Upper lobe of right lung (tissue), 1 donor: ENCODE data around the gene CPSF6. TPM values are rescaled to one million over a fixed set of nuclear protein-coding genes. Genes with fewer than 3 reads are reported as not detected.

Source experiments
- ATAC-seq: fragments of 200-7000 bp; cut with Tn5 transposase; one replicate; pipeline ENCODE4 v1.9.1; 2020; ENCODE audit warnings: mild to moderate bottlenecking, moderate library complexity
- DNase-seq: peaks from one replicate; pipeline ENCODE4 v3.0.0-alpha.2; 2020
- H3K27ac ChIP-seq: fragments of 200-600 bp; one replicate; pipeline ENCODE4 v1.8.0; 2022
- H3K27me3 ChIP-seq: fragments of 200-600 bp; one replicate; pipeline ENCODE4 v1.8.0; 2022; ENCODE audit warnings: mild to moderate bottlenecking
- H3K36me3 ChIP-seq: fragments of 200-600 bp; one replicate; pipeline ENCODE4 v1.8.0; 2022
- H3K4me1 ChIP-seq: fragments of 200-600 bp; one replicate; pipeline ENCODE4 v1.8.0; 2022
- H3K4me3 ChIP-seq: fragments of 200-600 bp; one replicate; pipeline ENCODE4 v1.8.0; 2022; ENCODE audit warnings: mild to moderate bottlenecking
- H3K9me3 ChIP-seq: fragments of 200-600 bp; one replicate; pipeline ENCODE4 v1.8.0; 2022
- intact Hi-C: fragments of 100-400 bp; cut with DNase I; formaldehyde crosslinking; loops from one replicate; pipeline ENCODE4 v1.11.0; 2022
- total RNA-seq: library from RNA; stranded (reverse); fragmentation: NEBNext Ultra II Directional; extraction: Animal tissue kit (Norgen Biotek cat#: 25700); gene quantifications from one replicate; pipeline ENCODE4 v1.2.1, GENCODE V29; 2021
- TF ChIP-seq, protein P1 (sequence below): fragments of 200-600 bp; IDR thresholded peaks from one replicate; pipeline ENCODE4 v1.8.0; 2022; ENCODE audit warnings: antibody characterized with exemption
- donor health status: DM: no; HTN: yes; CAD: no; lungs with severe emphysema.

The CPSF6 gene
- total RNA-seq, 1 donor from 2014 or later: 53.4 TPM

DNA sequence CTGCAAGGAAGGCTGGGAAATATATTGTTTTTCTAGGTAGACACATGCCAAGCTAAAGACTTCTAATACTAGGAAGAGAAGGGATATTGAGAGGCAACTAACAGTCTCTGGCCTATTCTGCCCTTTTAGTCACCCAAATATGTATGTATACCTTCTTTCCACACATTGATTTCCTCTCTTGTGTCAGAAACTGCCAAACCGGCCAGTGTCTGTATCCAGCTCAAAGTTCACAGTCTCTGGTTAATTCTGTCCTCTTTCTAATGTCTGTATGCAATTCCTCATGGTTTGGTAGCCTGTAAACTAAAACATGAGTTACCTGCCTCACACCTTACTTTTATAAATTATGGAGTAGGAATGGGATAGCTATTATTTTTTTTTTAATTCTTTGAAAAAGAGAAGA lies 25.2 kb upstream of the CPSF6 start:
- Histone ChIP-seq H3K4me3 (no peak overlapping the region), H3K4me1 (no peaks in the 10 kb centered on the region), H3K27me3 (no peaks in the 10 kb centered on the region), H3K27ac (no peak overlapping the region), H3K36me3 (no peaks in the 10 kb centered on the region), H3K9me3 (no peaks in the 10 kb centered on the region)
- TF ChIP-seq, protein P1, sequence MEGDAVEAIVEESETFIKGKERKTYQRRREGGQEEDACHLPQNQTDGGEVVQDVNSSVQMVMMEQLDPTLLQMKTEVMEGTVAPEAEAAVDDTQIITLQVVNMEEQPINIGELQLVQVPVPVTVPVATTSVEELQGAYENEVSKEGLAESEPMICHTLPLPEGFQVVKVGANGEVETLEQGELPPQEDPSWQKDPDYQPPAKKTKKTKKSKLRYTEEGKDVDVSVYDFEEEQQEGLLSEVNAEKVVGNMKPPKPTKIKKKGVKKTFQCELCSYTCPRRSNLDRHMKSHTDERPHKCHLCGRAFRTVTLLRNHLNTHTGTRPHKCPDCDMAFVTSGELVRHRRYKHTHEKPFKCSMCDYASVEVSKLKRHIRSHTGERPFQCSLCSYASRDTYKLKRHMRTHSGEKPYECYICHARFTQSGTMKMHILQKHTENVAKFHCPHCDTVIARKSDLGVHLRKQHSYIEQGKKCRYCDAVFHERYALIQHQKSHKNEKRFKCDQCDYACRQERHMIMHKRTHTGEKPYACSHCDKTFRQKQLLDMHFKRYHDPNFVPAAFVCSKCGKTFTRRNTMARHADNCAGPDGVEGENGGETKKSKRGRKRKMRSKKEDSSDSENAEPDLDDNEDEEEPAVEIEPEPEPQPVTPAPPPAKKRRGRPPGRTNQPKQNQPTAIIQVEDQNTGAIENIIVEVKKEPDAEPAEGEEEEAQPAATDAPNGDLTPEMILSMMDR: no peak
- ATAC-seq (no peak), DNase-seq (no peak)
- intact Hi-C loops: no loop called here

GRCh38 chr12:69225251-69225910 lies 14.0 kb upstream of the CPSF6 start:
- Histone ChIP-seq H3K4me1 (no peaks in the 10 kb centered on the region), H3K27ac (no peak overlapping the region), H3K36me3 (no peaks in the 10 kb centered on the region), H3K4me3 (no peak overlapping the region), H3K27me3 (no peaks in the 10 kb centered on the region), H3K9me3 (no peaks in the 10 kb centered on the region)
- no peak for DNase-seq
- intact Hi-C loops: no loop called here
- TF ChIP-seq, protein P1: no peak
- ATAC-seq: no peak

DNA sequence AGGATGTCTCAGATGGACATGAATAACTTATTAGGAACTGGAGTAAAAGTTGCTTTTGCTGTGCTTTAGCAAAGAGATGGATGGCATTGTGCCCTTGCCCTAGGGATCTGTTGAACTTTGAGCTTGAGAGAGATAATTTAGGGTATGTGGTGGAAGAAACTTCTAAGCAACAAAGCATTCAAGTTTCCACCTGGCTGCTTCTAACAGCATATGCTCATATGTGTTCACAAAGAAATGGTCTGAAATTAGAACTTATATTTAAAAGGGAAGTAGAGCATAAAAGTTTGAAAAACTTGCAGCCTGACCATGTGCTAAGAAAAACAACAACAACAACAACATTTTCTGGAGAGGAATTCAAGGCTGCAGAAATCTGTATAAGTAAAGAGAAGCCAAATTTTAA lies 7.9 kb upstream of the CPSF6 start:
- H3K4me1 ChIP-seq: no peaks in the 10 kb centered on the region
- no peak overlapping the region for H3K4me3 ChIP-seq
- ATAC-seq (no peak), DNase-seq (no peak)
- intact Hi-C loops: no loop called here
- no peak overlapping the region for H3K27ac ChIP-seq
- TF ChIP-seq, protein P1: no peak
- H3K9me3 ChIP-seq: no peaks in the 10 kb centered on the region
- H3K27me3 ChIP-seq: no peaks in the 10 kb centered on the region
- H3K36me3 ChIP-seq: no peaks in the 10 kb centered on the region

DNA sequence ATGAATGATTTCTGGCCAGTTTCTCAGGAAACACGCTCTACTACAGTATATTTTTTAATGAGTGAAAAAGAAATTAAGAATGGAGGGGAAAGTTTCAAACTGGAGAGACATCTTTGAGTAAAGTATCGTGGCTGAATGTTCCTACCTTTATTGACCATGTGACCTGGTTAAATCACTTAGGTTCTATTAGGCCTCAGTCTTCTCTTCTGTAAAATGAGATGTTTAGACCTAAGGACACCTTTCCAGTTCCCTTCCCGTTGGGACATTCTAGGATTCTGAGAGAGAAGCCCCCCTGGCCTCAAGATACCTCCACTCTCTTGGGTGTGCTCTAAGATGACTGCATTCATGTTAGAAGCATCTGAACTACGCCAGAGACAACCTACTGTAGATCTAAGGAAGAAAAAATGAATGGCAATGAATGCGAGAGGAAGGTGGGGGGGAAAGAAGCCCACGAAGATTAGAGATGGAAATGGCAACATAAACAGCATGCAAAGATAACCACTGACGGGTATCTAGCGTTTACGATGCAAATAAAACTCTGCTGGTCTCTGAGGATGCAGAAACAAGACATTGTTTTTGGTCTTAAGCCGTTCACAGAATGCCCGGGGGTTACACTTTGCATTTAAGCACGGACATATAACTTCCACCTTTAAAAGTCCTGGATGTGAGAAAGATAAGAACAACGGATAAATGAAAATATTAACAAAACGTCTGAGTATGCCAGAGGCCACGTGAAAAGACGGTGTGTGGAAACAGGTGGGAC lies 599 bp upstream of the CPSF6 start:
- DNase-seq (no peak), ATAC-seq (no peak)
- peaks cover 36% of the 10 kb centered on the region for H3K4me1 ChIP-seq
- intact Hi-C loops: no loop called here
- no peaks in the 10 kb centered on the region for H3K9me3 ChIP-seq
- peak overlapping the region; percentile 77 for H3K4me3 ChIP-seq
- no peaks in the 10 kb centered on the region for H3K27me3 ChIP-seq
- TF ChIP-seq, protein P1: no peak
- H3K27ac ChIP-seq: peak overlapping the region; percentile 86
- no peaks in the 10 kb centered on the region for H3K36me3 ChIP-seq

DNA sequence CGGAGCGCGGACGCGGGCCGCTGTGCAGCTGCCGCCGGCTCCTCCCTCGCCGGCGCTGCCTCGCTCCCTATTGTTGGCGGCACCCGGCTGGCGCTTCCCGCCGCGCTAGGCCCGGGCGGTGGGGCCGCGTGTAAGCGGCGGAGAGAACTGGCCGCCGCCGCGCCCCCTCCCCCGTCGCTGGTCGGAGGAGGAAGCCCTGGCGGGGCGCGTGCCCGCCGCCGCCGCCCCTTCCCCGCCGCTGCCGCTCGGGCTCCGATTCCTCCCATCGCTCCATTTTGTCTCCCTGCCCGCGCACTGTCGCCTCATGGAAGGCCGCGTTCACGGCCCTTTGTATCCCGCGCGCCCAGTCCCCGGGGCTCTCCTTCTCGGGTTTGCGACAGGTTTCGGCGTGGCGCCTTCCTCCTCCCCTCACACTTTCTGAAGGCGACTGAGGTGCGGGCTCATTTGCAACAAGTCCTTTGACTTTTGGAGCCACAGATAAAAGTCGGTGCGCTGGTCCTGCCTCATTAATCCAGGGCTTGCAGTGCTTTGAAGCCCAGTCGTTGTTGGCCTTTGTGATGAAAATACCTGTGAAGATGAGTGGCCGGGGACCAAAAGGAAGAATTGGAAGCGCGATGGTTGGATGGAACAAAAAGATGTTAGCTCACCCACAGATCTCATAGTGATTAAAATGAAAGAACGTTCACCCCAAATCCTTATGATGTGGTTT lies 707 bp downstream of the CPSF6 start:
- Histone ChIP-seq H3K4me1 (peaks cover 38% of the 10 kb centered on the region), H3K4me3 (peak overlapping the region; percentile 77), H3K9me3 (no peaks in the 10 kb centered on the region), H3K36me3 (no peaks in the 10 kb centered on the region), H3K27ac (peak overlapping the region; percentile 86), H3K27me3 (no peaks in the 10 kb centered on the region)
- DNase-seq: peak; percentile 82
- intact Hi-C loops: no loop called here
- TF ChIP-seq, protein P1: no peak
- peak; percentile 67 for ATAC-seq
